ENCODE measurements around the gene GPR12.

DNA sequence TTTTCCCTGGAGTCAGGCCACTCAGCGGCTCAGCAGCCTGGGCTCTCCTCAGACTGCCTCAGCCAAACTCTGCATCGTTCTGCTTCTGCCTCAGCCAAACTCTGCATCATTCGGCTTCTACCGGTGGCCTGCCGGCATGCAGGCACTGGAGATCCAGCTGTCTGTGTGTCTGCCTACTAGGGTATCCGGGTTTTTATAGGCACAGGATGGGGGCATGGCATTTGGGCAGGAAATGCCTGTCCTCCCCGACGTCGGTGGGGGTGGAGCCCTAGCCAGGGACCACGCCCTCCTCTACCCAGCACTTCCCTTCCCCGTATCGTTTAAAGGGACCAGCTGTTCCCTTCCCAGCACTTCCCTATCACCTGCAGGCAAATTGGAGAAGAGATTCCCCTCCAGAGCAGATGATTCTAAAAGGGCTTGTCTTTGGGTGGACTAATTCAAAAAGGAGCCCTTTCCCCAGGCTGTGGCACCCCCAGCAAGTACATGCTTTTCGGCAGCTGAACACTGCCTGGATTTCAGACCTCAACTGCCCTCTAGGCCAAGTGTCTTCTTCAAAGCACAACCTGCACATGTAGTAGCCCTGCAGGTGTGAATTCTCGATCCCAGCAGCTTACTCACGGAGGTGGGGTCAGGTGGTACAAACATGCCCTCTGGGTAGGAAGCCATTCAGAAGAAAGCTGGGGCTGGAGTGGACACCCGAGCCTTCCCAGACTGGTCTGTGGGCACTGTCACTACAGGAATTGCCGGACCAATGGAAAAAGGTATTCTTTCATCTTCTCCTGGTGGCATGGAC, 25.4 kb upstream of the GPR12 start:
- no peak for TF ChIP-seq POLR2AphosphoS5 (IDR thresholded peaks at IDR 0.05; ENCODE audit: borderline replicate concordance, low read depth, low read length)
- no peak for TF ChIP-seq FOXP2 (optimal IDR thresholded peaks at IDR 0.05; ENCODE audit: control extremely low read depth, extremely low read length, insufficient read depth)
